ENCODE results near the gene BRAF.
"Not testable (repeated sequence)": the region's sequence is repeated elsewhere in the genome, so short reads cannot be mapped to it uniquely, and the experiment has no call there.

BRAF gene

GRCh38 chr7:140924821-140925421, at the start of gene BRAF:
BRAF (minus strand) TSS chr7:140924929; CDS start chr7:140924703, 226 bp downstream.
- peak; percentile 91 for DNase-seq (ENCODE audit: low read depth)

GRCh38 chr7:140972876-140973829, 48.4 kb upstream of the BRAF start:
- DNase-seq (ENCODE audit: low read depth), result no peak

GRCh38 chr7:140972344-140972743, 47.6 kb upstream of the BRAF start:
- DNase-seq (ENCODE audit: low read depth), result no peak

DNA sequence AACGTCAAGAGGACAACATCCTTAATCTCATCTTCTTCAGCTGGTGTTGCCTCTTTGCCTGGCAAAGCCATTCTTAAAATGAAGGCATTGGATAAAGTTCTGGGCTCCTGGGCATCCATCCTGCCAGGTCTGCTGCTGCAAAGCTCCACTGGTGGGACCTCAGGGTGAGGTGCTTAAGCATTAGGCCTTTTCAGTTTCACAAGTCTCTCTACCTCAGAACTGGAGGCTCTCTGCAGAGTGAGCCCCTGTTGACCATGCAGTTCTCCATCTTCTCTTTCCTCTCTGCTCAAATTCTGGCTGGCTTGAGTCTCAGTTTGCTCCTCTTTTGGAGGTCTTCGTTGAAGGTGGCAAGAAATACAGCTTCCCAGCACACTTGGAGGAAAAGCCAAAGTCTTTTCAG, 42.7 kb upstream of the BRAF start:
- DNase-seq (ENCODE audit: low read depth), result no peak

DNA sequence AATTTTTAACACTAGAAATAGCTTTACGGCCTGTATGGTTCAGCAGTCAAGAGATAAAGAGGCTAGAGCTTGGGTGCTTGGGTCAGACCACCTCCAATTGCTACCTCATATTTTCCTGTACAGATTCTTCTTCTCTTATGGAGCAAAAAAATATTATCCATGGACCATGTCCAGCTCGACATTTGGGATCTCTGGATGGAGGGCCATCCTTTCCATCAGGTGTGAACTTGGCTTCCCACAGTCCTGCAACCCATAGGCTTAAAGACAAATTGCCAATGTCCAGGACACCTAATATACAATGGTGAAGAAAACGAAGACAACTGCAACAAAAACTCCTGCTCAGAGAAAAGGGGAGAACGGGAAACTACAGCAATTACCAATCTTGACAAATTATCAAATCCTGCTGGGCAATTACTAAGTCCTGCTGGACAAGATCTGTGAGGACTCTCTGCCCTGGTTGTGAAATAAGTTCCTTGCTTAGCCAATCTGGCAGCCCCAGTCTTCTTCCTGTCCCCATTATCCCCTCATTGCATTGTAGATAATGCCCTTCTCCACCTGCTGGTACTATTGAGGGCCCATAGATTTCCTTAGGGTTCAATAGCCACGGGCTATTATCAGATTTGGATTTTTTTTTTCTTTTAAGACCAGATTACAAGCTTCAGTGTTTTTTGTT, 42.0 kb upstream of the BRAF start:
- DNase-seq (ENCODE audit: low read depth), result no peak

- no peak for DNase-seq (ENCODE audit: low read depth)
Observed at GRCh38 chr7:140961117-140961516, 36.4 kb upstream of the BRAF start.

GRCh38 chr7:140956997-140957396, 32.3 kb upstream of the BRAF start:
- not testable (repeated sequence) for DNase-seq (ENCODE audit: low read depth)

- DNase-seq (ENCODE audit: low read depth), result no peak
Observed at GRCh38 chr7:140945940-140946339, 21.2 kb upstream of the BRAF start.

GRCh38 chr7:140942242-140942641, 17.5 kb upstream of the BRAF start:
- not testable (repeated sequence) for DNase-seq (ENCODE audit: low read depth)

GRCh38 chr7:140940898-140941297, 16.2 kb upstream of the BRAF start:
- DNase-seq (ENCODE audit: low read depth), result no peak

DNA sequence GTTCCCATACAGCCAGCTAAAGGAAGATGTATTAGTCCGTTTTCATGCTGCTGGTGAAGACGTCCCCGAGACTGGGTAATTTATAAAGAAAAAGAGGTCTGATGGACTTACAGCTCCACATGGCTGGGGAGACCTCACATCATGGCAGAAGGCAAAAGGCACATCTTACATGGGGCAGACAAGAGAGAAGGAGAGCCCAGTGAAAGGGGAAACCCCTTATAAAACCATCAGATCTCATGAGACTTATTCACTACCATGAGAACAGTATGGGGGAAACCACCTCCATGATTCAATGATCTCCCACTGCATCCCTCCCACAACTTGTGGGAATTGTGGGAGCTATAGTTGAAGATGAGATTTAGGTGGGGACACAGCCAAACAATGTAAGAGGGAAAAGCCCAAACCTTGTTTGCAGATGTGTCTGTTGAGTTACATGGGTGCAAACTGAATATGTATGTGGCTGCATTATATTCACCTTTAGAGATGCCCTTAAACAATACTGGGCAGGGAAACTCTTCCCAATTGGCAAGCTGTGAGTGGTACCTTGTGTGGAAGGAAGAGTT, 13.1 kb upstream of the BRAF start:
- DNase-seq (ENCODE audit: low read depth), result no peak

GRCh38 chr7:140928491-140929309, 4.0 kb upstream of the BRAF start:
- DNase-seq (ENCODE audit: low read depth), result no peak

DNA sequence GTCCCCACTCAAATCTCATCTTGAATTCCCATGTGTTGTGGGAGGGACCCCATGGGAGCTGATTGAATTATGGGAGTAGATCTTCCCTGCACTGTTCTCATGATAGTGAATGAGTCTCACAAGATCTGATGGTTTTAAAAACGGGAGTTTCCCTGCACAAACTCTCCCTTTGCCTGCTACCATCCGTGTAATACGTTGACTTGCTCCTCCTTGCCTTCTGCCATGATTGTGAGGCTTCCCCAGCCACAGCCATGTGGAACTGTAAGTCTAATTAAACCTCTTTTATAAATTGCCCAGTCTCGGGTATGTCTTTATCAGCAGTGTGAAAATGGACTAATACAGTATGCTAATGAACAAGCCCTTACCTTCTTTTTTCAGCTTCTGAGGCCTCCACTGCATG, 3.2 kb upstream of the BRAF start:
- not testable (repeated sequence) for DNase-seq (ENCODE audit: low read depth)

GRCh38 chr7:140927351-140927750, 2.6 kb upstream of the BRAF start:
- DNase-seq (ENCODE audit: low read depth), result no peak

DNA sequence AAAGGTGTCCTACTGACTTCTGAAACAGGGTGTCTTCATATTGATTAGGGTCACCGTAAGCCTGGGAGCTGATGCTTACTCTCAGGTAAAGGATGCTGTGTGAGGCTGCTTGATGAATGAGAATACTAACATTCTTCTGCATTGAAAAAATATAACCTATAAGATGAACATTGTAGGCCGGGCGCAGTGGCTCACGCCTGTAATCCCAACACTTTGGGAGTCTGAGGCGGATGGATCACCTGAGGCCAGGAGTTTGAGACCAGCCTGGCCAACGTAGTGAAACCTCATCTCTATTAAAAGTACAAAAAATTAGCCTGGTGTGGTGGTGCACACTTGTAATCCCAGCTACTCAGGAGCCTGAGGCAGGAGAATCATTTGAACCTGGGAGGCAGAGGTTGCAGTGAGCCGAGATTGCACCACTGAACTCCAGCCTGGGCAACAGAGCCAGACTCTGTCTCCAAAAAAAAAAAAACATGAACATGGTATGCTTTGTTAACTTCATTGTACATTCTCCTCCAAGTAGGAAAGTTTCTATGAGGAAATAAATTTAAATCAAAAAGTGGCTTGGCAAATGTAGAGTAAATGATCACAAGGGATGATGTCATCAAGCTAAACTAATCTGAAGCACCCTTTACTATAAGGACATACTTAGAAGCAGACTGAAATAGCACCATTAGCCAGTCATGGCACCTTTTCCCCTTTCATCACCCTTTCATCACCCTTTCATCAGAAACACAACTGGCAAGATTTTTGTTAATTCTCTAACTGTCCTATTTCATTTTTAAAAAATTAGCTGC, 1.5 kb upstream of the BRAF start:
- DNase-seq (ENCODE audit: low read depth), result no peak

GRCh38 chr7:140924019-140924820, 509 bp downstream of the BRAF start:
- DNase-seq (ENCODE audit: low read depth), result peak; percentile 61

GRCh38 chr7:140923358-140924006, 1.2 kb downstream of the BRAF start:
- no peak for DNase-seq (ENCODE audit: low read depth)

DNA sequence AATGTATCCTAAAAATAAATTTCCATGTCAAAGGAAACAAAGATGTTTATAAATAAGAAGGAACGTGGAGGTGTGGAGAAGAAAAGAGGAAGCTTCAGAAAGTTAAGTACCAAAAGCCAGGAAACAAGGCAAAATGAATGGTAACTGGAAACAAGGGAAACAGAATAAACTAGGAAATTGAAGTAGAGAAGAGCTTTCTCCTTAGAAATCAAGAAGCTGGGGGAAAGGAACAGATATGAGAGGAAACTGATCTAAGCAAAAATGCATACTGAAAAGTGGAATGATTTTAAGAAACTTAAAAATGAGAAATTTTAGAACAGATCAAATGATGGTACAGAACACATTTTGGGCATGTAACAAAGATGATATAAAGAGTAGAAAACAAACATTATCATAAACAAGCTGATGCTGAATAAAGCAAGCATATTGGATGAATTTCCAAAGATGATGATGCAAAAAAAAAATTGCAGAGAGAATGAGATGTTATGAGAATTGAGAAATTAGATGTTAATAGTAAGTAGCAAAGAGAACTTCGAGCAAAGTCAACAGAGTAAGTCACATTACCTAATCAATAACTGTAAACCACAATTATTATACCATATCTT, 1.9 kb downstream of the BRAF start:
- no peak for DNase-seq (ENCODE audit: low read depth)

GRCh38 chr7:140920745-140921144, 4.0 kb downstream of the BRAF start:
- no peak for DNase-seq (ENCODE audit: low read depth)

Measured in activated T-cell treated with anti-CD3 and anti-CD28 coated beads for 1 hour (primary cell).